Measurements from ENCODE around the gene SLC47A1. TPM values are rescaled to one million over a fixed set of nuclear protein-coding genes. Genes with fewer than 3 reads are reported as not detected.
A peak's percentile ranks its signal among the peaks of the same experiment; 100 is the strongest.
"Not testable (repeated sequence)": the region's sequence is repeated elsewhere in the genome, so short reads cannot be mapped to it uniquely, and the experiment has no call there.

SLC47A1 gene
- total RNA-seq, 1 experiment from 2014 or later, result 17.0 TPM

DNA sequence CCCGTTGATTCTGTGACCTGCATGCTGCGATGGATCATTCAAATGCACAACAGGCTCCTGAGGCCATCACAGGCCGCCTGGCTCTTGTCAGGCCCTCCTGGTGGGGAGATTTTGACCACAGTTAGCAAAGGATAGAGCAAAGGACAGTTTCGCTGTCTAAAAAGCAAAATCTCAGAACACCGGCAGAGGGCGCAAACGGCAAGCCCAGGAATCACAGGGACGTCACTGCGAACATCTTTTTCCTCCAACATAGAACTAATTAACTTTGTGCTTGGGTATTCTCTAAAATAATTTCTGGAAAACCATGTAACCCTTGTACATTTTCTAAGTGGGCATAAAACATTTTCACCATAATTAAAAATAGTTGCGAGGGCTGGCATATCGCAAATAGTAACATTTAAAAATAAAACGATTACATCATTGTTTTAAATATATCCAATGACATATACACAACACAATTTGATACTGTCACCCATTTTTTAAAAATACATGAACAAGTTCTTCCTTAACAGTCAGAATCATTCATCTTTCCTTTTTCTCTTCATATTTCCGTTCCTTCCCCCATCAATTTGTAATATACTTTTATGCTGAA lies 19.7 kb upstream of the SLC47A1 start:
- DNase-seq (ENCODE audit: low read depth, low spot score), result peak; percentile 84
- in situ Hi-C loops (cut with HindIII; ENCODE audit: low pct_unique_long_range_greater_than_20kb, low sequenced_read_pairs), result no loop called here

DNA sequence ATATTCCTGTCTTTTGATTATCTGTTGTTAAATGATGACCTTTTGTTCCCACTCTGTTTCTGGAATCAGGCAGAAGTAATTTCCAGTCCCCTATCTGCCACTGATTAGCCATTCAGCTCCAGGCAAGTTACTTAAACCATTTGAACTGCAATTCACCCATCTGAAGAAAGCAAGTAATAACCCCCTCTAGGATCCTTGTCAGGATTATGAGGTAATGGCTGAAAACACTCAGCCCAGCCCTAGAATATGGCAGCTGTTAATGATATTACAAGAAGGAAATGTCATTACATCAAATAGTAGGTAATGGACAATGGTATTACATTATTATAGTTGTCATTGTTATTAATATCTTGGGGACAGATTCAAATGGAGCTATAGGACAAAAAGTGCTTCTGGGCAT lies 16.0 kb upstream of the SLC47A1 start:
- no peak for DNase-seq (ENCODE audit: low read depth, low spot score)
- in situ Hi-C loops (cut with HindIII; ENCODE audit: low pct_unique_long_range_greater_than_20kb, low sequenced_read_pairs), result no loop called here

DNA sequence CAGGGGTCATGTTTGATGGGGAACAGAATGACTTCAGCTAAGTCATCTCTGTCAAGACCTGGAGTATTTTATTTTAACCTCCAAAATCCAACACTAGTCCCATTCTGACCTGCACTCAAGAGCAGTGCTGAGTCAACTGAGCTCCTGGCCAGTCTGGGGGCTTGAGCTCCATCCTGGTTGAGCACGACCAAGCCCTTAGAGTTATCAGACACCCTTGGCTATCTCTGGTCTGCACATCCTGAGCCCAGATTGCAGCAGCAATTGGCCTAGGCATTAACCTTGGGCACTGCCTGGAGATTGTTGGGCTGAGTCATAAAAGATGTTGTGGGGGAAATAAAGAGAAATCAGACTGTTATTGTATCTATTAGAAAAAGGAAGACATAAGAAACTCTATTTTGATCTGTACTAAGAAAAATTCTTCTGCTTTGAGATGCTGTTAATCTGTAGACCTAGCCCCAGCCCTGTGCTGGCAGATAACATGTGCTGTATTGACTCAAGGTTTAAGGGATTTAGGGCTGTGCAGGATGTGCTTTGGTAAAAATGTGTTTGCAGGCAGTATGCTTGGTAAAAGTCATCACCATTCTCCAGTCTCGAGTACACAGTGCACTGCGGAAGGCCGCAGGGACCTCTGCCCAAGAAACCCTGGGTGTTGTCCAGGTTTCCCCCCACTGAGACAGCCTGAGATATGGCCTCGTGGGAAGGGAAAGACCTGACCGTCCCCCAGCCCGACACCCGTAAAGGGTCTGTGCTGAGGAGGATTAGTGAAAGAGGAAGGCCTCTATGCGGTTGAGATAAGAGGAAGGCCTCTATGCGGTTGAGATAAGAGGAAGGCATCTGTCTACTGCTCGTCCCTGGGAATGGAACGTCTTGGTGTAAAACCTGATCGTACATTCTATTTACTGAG lies 14.0 kb upstream of the SLC47A1 start:
- in situ Hi-C loops (cut with HindIII; ENCODE audit: low pct_unique_long_range_greater_than_20kb, low sequenced_read_pairs); DNase-seq (ENCODE audit: low read depth, low spot score): not testable (repeated sequence)

DNA sequence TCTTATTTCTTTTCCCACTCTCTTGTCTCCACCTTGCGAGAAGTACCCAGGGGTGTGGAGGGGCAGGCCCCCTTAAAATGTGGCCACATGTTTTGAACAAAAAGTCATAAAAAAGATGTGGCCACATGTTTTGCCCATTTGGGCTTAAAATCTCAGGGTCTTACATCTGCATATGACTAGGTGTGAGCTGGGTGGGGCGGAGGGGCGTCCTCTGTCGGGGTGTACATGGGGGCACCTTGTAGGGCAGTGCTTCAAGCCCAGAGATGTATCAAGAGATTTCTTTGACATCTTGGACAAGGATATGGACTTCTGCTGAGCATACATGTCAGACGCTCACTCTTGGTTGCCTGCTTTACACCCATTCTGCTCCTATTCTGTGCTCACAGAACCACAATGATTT lies 13.0 kb upstream of the SLC47A1 start:
- in situ Hi-C loops (cut with HindIII; ENCODE audit: low pct_unique_long_range_greater_than_20kb, low sequenced_read_pairs), result no loop called here
- DNase-seq (ENCODE audit: low read depth, low spot score), result no peak

DNA sequence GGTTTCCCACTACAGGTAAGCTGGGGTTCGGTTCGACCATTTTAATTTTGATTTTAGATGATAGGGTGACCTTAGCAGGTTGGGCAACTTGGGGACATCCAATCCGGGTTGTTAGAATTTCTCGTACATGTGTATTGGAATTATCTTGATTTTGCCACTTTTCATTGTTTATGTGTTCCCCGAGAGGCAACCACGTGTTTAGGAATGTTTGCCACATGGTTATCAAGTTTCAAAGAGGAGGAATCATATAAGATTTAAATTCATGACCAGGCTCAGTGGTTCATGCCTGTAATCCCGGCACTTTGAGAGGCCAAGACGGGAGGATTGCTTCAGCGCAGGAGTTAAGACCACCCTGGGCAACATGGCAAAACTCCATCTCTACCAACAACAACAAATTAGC lies 10.0 kb upstream of the SLC47A1 start:
- in situ Hi-C loops (cut with HindIII; ENCODE audit: low pct_unique_long_range_greater_than_20kb, low sequenced_read_pairs), result no loop called here
- no peak for DNase-seq (ENCODE audit: low read depth, low spot score)

DNA sequence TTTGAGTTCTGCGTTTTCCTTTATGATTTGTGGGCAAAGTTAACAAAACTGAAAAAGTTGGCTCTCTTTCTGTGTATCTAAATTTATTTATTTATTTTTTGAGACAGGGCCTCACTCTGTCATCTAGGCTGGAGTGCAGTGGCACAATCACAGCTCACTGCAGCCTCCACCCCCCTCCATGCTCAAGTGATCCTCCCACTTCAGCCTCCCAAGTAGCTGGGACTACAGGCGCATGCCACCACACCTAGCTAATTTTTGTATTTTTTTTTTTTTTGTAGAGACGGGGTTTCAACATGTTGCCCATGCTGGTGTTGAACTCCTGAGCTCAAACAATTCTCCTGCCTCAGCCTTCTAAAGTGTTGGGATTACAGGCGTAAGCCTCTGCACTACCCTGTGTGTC lies 6.7 kb upstream of the SLC47A1 start:
- in situ Hi-C loops (cut with HindIII; ENCODE audit: low pct_unique_long_range_greater_than_20kb, low sequenced_read_pairs); DNase-seq (ENCODE audit: low read depth, low spot score): not testable (repeated sequence)

DNA sequence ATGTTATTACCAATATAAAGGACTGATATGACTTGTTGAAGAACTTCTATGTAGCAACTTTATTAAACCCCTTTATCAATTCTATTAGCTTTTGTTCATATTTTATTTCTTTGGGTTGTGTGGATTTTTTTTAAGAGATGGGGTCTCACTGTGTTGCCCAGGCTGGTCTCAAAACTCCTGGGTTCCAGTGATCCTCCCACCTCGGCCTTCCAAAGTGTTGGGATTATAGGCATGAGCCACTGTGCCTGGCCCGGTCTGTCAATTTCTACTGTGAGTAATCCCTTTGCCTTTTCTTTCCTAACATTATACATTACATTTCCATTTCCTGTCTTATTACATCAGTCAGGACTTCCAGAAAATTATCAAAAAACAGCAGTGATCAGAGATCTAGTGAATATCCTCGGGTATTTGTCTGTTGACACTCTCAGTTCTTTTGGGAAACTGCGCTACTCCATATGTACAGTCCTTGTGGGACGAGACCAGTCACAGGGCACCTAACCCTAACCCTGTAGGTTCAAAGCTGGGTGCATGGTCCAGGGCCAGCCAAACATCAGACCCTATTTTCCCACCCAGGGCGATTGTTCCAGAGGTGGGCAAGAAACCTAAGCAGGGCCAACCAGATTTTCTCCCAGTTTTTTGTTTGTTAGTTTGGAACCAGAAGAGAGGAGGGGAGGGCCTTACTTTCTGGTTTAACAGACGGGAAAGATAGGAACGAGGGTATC lies 1.7 kb upstream of the SLC47A1 start:
- in situ Hi-C loops (cut with HindIII; ENCODE audit: low pct_unique_long_range_greater_than_20kb, low sequenced_read_pairs), result no loop called here

DNA sequence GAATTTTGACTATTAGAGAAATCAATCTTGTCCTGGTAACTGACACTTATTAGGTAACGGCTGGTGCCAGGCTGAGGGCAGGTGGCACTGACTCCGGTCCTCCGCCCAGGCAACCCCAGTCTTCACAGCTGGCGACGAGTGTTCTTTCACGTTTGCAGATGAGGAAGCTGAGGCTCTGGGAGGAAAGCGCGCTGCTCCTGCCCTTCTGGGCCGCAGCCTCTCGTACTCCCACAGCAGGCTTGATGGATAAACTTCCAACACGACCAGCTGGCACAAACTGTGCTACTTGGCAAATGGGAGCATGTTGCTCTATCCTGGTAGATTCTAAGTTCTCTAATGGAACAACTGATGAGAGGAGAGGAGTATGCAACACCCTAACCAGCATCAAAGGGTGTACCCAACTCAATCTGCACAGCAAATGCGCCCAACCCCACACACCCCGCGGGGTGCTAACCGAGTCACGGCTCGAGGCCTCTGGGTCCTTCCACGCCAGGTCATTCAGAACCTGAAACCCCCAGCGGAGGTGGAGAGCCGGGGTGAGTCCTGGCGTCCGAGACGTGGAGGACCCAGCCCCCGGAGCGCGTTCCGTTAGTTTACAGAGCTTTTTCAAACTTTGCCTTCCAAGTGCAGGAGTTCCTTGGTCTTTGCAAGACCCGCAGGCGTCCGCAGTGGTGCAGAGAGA lies 477 bp upstream of the SLC47A1 start:
- no peak for DNase-seq (ENCODE audit: low read depth, low spot score)
- in situ Hi-C loops (cut with HindIII; ENCODE audit: low pct_unique_long_range_greater_than_20kb, low sequenced_read_pairs), result no loop called here

More for the DNA sequence above, 1.7 kb upstream of the SLC47A1 start:
- DNase-seq (ENCODE audit: low read depth, low spot score), result no peak

DNA sequence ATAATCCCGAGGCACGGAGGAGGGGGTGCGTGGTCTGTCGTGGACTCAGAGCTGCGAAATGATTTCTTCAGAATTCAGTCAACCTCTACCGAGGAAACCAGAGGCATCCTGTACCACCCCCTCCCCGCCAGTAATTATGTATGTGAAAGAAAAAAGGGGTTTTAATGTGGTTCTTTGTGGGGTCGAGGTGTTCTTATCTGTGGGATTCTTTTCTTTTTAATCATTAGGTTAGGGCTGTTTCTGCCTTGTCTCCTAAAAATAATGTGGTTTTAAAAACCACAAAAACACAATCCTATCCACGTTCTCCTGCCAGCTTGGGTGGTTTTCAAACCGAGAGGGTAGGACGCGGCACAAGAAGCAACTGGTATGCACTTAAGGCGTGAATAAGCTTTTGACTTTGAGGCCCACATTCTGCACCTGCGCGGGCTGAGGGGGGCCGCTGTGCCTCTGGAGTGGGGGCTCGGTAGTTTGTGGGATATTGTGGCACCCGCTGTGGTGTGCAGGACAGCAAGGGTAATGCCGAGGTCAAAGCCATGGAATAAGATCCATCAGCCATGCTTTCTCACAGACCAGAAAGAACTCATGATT lies 1.0 kb downstream of the SLC47A1 start:
- DNase-seq (ENCODE audit: low read depth, low spot score), result no peak
- in situ Hi-C loops (cut with HindIII; ENCODE audit: low pct_unique_long_range_greater_than_20kb, low sequenced_read_pairs), result no loop called here

DNA sequence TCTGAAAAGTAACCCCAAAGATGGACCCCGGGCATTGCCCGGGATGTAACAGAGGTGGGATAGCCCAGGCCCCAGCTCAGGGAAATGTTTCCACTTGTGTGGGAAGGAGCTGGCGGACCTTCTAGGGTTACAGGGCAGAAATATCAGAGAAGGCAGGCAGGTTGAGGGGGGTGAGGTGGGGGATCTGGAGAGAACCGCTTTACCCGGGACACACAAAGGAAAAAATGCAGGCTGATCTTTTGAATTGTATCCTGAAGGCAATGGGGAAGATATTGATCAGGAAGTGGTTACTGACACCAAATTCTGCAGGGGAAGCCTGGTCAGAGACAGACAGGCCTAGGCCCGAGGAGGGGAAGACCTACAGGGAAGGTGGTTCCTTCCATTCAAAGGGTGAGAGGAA lies 3.5 kb downstream of the SLC47A1 start:
- in situ Hi-C loops (cut with HindIII; ENCODE audit: low pct_unique_long_range_greater_than_20kb, low sequenced_read_pairs), result no loop called here
- DNase-seq (ENCODE audit: low read depth, low spot score), result no peak

DNA sequence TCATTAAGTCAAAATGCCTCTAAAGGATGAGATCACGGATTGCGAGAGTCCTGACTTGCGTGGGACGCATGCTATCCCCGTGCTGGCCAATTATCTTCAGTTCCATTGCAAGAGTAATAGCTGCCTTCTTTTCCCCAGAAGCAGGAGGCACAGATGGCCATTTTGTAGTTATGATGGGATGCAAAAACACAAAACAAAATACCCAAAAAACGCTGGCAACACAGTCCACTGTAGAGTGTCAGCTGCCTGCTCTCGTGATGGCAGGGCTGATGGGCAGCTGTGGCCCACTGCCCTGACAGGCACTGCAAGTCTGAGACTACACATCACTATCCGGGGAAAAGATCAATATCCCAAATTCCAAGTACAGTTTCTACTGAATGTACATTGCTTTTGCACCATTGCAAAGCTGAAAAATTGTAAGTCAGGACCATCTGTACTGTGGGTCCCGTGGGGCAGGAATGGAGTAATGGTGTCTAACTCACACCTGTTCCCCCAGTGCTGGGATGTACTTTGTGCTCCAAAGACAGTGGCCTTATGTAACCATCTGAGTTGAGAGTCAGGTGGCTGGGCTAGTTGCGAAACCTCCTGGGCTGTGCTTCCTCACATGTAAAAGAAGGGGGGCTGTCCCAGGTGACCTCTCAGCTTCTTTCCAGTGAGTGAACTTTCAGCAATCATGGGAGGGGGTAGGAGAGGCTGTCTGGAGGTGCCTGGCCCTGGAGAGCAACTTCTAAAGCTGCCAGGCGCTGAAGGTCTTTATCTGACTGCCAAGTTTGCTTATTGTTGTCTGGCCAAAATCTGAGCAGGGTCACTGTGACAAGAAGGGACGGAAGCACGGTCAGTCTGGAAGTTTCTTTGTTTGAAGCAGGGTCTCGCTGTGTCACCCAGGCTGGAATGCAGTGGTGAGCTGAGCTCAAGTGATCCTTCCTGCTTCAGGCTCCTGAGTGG lies 4.7 kb downstream of the SLC47A1 start:
- in situ Hi-C loops (cut with HindIII; ENCODE audit: low pct_unique_long_range_greater_than_20kb, low sequenced_read_pairs), result no loop called here
- no peak for DNase-seq (ENCODE audit: low read depth, low spot score)

DNA sequence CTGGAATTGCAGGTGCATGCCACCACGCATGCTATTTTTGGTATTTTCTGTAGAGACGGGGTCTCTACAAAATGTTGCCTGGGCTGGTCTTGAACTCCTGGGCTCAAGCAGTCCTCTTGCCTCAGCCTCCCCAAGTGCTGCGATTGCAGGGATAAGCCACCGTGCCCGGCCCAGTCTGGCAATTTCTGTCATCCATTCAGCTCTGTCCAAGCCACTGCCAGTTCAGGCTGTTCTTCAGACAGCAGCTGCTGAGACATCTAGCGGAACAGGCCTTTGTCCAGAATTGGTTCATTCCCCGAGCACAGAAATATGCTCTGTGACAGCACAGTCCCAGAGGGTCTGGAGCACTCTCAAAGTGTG lies 5.4 kb downstream of the SLC47A1 start:
- in situ Hi-C loops (cut with HindIII; ENCODE audit: low pct_unique_long_range_greater_than_20kb, low sequenced_read_pairs), result no loop called here
- DNase-seq (ENCODE audit: low read depth, low spot score), result no peak

DNA sequence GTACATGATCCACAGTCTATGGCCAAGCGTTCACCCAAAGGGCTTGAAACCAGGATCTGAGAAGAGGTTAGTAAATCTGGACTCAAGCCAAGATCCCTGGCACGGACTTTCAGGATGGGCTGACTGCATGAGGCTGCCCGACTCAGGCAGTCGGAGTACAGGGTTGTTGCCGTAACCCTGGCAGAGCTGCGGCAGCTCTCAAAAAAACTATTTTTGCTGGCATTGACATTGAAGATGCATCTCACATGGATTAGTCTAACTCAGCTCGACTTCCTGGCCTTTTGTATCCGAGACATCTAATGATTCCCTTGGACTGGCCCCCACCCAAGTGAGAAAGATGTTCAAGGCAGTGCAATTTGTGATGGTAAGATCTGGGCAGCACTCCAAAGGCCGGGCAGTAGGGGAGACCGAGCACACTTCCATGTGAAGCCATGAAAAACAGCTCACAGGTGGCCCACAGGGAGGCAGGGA lies 6.2 kb downstream of the SLC47A1 start:
- in situ Hi-C loops (cut with HindIII; ENCODE audit: low pct_unique_long_range_greater_than_20kb, low sequenced_read_pairs), result no loop called here
- DNase-seq (ENCODE audit: low read depth, low spot score), result no peak

DNA sequence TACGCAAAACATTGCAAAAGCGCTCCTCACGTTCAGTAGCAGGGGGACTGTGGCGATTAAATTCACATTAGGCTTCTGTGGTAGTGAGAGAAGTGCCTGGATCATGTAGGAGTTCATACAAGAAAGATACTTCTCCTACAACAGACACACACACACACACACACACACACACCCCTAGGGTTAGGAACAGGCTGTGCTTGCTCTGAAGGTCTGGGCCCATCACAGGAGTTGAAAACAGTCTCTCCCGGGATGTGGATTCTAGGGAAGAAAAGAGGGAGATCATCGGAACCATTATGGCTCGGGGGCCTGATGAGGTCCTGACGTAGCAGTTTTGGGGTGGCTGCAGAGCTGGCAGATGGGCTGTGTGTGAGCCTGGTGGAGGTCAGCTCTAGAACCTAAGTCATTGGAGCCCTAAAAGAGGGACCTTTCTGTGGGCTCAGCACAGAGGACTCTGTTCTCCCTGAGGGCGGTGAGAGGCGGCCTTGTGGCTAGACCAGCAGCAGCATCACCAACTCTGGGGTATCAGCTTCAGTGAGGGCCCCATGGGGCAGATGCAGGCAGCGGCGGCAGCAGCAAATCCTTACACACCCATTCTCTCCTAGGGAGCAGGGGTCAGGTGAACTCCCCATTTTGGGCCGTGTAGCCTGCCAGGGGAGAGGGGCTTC lies 7.2 kb downstream of the SLC47A1 start:
- in situ Hi-C loops (cut with HindIII; ENCODE audit: low pct_unique_long_range_greater_than_20kb, low sequenced_read_pairs), result no loop called here

DNA sequence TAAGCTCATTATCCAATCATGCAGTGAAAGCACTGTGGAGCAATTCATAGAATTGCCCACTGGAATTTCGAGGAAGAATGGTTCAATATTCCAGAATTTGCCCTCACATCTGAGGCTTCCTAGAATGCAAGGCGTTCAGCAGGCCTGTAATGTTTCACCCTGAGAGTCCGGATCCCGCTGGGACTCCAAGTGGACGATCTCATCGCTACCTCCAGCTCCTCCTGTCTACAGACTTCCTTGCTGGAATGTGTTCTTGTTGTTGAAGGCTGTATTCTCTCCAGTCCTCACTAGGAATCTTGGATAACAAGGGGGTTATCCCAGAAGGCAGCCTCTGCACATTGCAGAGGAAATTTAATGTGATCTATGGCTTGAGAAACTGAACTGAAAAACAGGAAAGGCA lies 7.8 kb downstream of the SLC47A1 start:
- in situ Hi-C loops (cut with HindIII; ENCODE audit: low pct_unique_long_range_greater_than_20kb, low sequenced_read_pairs), result no loop called here
- no peak for DNase-seq (ENCODE audit: low read depth, low spot score)

More for the DNA sequence above, 7.2 kb downstream of the SLC47A1 start:
- no peak for DNase-seq (ENCODE audit: low read depth, low spot score)

DNA sequence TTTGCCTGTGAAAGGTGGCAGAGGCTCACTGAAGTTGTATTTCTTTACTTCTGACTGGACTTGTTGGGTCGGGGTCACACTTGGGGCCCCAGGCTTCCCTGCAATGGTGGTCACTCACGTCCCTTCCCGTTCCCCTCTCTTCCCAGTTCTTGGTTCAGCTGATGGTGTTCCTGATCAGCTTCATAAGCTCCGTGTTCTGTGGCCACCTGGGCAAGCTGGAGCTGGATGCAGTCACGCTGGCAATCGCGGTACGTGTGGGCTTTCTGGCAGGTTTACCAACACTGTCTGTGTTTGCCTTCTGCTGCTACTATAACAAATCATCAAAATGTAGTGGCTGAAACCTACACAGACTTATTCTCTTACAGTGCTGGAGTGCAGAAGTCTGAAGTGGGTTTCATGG lies 8.6 kb downstream of the SLC47A1 start:
- no peak for DNase-seq (ENCODE audit: low read depth, low spot score)
- in situ Hi-C loops (cut with HindIII; ENCODE audit: low pct_unique_long_range_greater_than_20kb, low sequenced_read_pairs), result no loop called here
